Measurements from ENCODE around the gene DCAF8. TPM values are rescaled to one million over a fixed set of nuclear protein-coding genes. Genes with fewer than 3 reads are reported as not detected.

DCAF8 gene
- polyA plus RNA-seq, 1 donor from 2014 or later: 57.8 TPM

GRCh38 chr1:160168016-160168415, 94.3 kb downstream of the DCAF8 start:
- H3K4me1 Mint-ChIP-seq: peaks cover 10 to 15% (median 12%) of the 10 kb centered on the region in 3 donors
- H3K4me3 Mint-ChIP-seq: no peak overlapping the region
- H3K9me3 Mint-ChIP-seq: no peaks in the 10 kb centered on the region
- H3K36me3 Mint-ChIP-seq: no peaks in the 10 kb centered on the region
- H3K27me3 Mint-ChIP-seq: peaks cover 5% of the 10 kb centered on the region
- H3K27ac Mint-ChIP-seq: no peak overlapping the region

GRCh38 chr1:160167580-160167979, 94.8 kb downstream of the DCAF8 start:
- H3K4me1 Mint-ChIP-seq: peaks cover 10 to 15% (median 12%) of the 10 kb centered on the region in 3 donors
- H3K36me3 Mint-ChIP-seq: no peaks in the 10 kb centered on the region
- H3K9me3 Mint-ChIP-seq: no peaks in the 10 kb centered on the region
- H3K27me3 Mint-ChIP-seq: peaks cover 5% of the 10 kb centered on the region
- H3K27ac Mint-ChIP-seq: no peak overlapping the region
- no peak overlapping the region for H3K4me3 Mint-ChIP-seq

GRCh38 chr1:160167056-160167455, 95.3 kb downstream of the DCAF8 start:
- H3K4me3 Mint-ChIP-seq: no peak overlapping the region
- no peaks in the 10 kb centered on the region for H3K9me3 Mint-ChIP-seq
- peaks cover 5% of the 10 kb centered on the region for H3K27me3 Mint-ChIP-seq
- no peak overlapping the region for H3K27ac Mint-ChIP-seq
- H3K4me1 Mint-ChIP-seq: peaks cover 10 to 15% (median 12%) of the 10 kb centered on the region in 3 donors
- H3K36me3 Mint-ChIP-seq: no peaks in the 10 kb centered on the region

- no peaks in the 10 kb centered on the region for H3K36me3 Mint-ChIP-seq
- peaks cover 10 to 16% (median 15%) of the 10 kb centered on the region in 3 donors for H3K4me1 Mint-ChIP-seq
- peaks cover 4% of the 10 kb centered on the region for H3K27me3 Mint-ChIP-seq
- H3K4me3 Mint-ChIP-seq: no peak overlapping the region
- no peaks in the 10 kb centered on the region for H3K9me3 Mint-ChIP-seq
- no peak overlapping the region for H3K27ac Mint-ChIP-seq
Observed at GRCh38 chr1:160166166-160166868, 96.0 kb downstream of the DCAF8 start.

Other genes with a start within 250 kb of the DCAF8 start
- gene PIGM, start 230.6 kb downstream of the DCAF8 start, polyA plus RNA-seq: 1.9 TPM
- gene KCNJ10, start 192.4 kb downstream of the DCAF8 start, polyA plus RNA-seq: not detected
- not detected for gene KCNJ9, start 181.0 kb downstream of the DCAF8 start, polyA plus RNA-seq
- 35.4 TPM for gene IGSF8, start 163.9 kb downstream of the DCAF8 start, polyA plus RNA-seq
- gene ATP1A2, start 146.8 kb downstream of the DCAF8 start, polyA plus RNA-seq: not detected
- gene ATP1A4, start 110.9 kb downstream of the DCAF8 start, polyA plus RNA-seq: not detected
- gene CASQ1, start 72.0 kb downstream of the DCAF8 start, polyA plus RNA-seq: not detected
- gene PEA15, start 57.2 kb downstream of the DCAF8 start, polyA plus RNA-seq: 19.4 TPM
- 37.8 TPM for gene PEX19, start 22.6 kb upstream of the DCAF8 start, polyA plus RNA-seq
- gene COPA, start 80.7 kb upstream of the DCAF8 start, polyA plus RNA-seq: 90.2 TPM
- gene NCSTN, start 80.8 kb upstream of the DCAF8 start, polyA plus RNA-seq: 66.0 TPM
- not detected for gene NHLH1, start 104.5 kb upstream of the DCAF8 start, polyA plus RNA-seq
- not detected for gene VANGL2, start 138.0 kb upstream of the DCAF8 start, polyA plus RNA-seq